GM19238 (cell line): ENCODE measurements around the gene CYFIP2.
"Not testable (repeated sequence)": the region's sequence is repeated elsewhere in the genome, so short reads cannot be mapped to it uniquely, and the experiment has no call there.

Experiments used
- DNase-seq: peaks from one replicate; pipeline ENCODE4 v3.0.0; 2011; ENCODE audit warnings: low spot score; ENCODE audit not compliant: insufficient read length

The CYFIP2 gene

GRCh38 chr5:157388111-157388710 is 122.3 kb downstream of the CYFIP2 start:
- DNase-seq, result no peak

- DNase-seq, result no peak
These were observed 123.2 kb downstream of the CYFIP2 start for GRCh38 chr5:157389103-157389502.

GRCh38 chr5:157390133-157390532 is 124.2 kb downstream of the CYFIP2 start:
- DNase-seq, result no peak

GRCh38 chr5:157390551-157391297 is 124.8 kb downstream of the CYFIP2 start:
- DNase-seq, result no peak

- no peak for DNase-seq
These were observed 132.4 kb downstream of the CYFIP2 start for GRCh38 chr5:157398305-157398704.

GRCh38 chr5:157400741-157401495 is 135.0 kb downstream of the CYFIP2 start:
- no peak for DNase-seq

- DNase-seq, result no peak
These were observed 149.9 kb downstream of the CYFIP2 start for GRCh38 chr5:157415838-157416237.

GRCh38 chr5:157419521-157419920 is 153.6 kb downstream of the CYFIP2 start:
- DNase-seq, result not testable (repeated sequence)

GRCh38 chr5:157429920-157430319 is 164.0 kb downstream of the CYFIP2 start:
- DNase-seq, result not testable (repeated sequence)

- DNase-seq, result peak; percentile 22
These were observed 165.7 kb downstream of the CYFIP2 start for GRCh38 chr5:157431544-157432200.

GRCh38 chr5:157434096-157434495 is 168.2 kb downstream of the CYFIP2 start:
- DNase-seq, result no peak

- DNase-seq, result no peak
These were observed 177.2 kb downstream of the CYFIP2 start for GRCh38 chr5:157443041-157443549.

- DNase-seq, result no peak
These were observed 178.3 kb downstream of the CYFIP2 start for GRCh38 chr5:157444224-157444623.
